Measurements from ENCODE around the gene LYPD6B.

LYPD6B gene

DNA sequence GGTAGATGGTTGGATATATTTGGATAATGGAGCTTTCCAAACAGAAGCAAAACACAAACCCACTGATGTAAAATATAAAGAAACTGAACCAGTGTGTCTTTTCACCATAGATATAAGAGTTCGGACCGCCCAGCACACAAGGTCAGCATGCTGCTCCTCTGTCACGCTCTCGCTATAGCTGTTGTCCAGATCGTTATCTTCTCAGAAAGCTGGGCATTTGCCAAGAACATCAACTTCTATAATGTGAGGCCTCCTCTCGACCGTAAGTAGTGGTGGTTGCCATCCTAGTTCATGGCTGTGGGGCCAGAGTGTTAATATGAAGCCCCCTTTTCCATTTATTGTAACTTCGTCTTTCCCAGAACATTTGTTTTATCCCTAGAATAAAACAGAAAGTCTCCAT, 166.6 kb downstream of the LYPD6B start:
- H3K4me3 ChIP-seq = no peak overlapping the region
- TF ChIP-seq, protein P1, sequence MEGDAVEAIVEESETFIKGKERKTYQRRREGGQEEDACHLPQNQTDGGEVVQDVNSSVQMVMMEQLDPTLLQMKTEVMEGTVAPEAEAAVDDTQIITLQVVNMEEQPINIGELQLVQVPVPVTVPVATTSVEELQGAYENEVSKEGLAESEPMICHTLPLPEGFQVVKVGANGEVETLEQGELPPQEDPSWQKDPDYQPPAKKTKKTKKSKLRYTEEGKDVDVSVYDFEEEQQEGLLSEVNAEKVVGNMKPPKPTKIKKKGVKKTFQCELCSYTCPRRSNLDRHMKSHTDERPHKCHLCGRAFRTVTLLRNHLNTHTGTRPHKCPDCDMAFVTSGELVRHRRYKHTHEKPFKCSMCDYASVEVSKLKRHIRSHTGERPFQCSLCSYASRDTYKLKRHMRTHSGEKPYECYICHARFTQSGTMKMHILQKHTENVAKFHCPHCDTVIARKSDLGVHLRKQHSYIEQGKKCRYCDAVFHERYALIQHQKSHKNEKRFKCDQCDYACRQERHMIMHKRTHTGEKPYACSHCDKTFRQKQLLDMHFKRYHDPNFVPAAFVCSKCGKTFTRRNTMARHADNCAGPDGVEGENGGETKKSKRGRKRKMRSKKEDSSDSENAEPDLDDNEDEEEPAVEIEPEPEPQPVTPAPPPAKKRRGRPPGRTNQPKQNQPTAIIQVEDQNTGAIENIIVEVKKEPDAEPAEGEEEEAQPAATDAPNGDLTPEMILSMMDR (IDR thresholded peaks at IDR 0.05) = no peak
- no peak overlapping the region for H3K27ac ChIP-seq
- no peak for DNase-seq (ENCODE audit: low spot score)

DNA sequence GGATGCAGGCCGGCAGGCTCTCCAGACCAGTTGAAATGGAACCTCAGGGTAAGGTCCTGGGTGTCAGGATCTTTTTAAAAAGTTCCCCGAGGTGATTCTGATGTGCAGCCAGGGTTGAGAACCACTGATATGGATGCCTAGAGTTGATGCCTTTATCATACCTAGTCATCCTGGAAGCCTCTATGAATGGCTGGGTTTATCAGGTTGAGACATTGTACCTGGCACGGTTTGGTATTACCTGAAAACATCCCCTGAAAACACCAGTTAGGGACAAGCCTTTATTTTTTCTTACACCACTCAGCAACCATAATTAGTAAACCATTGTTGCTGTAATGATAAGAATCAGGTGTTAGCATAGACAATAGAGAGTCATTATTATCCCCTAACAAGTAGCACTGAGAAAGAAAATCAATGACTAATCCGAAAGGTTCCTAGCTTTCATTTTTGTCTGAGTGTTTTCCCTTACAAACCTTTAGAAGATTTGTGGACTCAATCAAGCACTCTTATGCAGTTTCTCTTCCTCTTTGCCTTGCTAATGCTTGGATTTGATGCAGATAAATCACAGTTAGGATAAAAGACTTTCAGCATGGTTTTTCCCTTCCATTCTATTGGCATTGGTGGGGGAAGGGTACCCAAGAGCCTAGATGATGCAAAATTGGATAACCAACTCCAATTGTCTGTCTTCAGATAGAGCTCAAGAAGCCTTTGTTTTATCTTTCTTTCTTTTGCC, 175.4 kb downstream of the LYPD6B start:
- TF ChIP-seq, protein P1 (IDR thresholded peaks at IDR 0.05) = no peak
- no peak overlapping the region for H3K27ac ChIP-seq
- DNase-seq (ENCODE audit: low spot score) = no peak
- H3K4me3 ChIP-seq = no peak overlapping the region

DNA sequence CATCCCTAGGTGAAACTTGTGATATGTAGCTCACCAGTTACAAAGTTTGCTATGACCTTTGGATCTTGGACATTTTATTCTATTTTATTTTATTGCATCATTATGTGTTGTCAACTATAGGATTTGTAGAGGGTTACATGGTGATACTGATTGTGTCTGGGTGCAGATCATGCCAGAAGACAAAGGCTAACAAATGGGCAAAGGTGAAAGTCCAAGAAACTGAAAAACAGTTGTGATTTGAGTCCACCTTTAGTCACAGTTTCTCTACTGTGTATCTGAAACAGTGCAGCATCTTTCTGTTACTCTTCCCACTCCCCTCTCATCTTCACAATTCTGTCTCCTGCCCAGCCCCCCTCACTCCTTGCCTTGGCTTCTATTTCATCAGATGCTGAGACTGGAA, 180.0 kb downstream of the LYPD6B start:
- Histone ChIP-seq H3K27ac (no peak overlapping the region), H3K4me3 (no peak overlapping the region)
- TF ChIP-seq, protein P1 (IDR thresholded peaks at IDR 0.05) = no peak
- DNase-seq (ENCODE audit: low spot score) = no peak

DNA sequence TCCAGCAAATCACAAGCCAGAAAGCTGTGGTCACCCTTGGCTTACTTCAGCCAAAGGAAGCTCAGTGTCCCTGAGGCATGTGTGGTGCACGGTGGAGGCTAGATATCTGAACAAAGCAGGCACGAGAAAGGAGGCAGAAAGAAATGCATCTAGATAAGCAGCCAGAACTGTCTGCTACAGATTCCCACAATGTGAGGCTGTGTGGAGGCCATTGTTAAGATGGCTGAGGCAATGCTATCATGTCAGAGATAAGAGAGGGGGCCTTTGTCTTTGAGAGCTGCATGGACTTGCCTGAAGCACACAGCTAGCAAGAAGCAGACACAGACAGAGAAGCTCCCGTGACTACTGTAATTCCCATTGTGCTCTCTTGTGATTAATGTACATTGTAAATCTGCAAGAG, 181.4 kb downstream of the LYPD6B start:
- DNase-seq (ENCODE audit: low spot score) = no peak
- TF ChIP-seq, protein P1 (IDR thresholded peaks at IDR 0.05) = no peak
- no peak overlapping the region for H3K4me3 ChIP-seq
- no peak overlapping the region for H3K27ac ChIP-seq

DNA sequence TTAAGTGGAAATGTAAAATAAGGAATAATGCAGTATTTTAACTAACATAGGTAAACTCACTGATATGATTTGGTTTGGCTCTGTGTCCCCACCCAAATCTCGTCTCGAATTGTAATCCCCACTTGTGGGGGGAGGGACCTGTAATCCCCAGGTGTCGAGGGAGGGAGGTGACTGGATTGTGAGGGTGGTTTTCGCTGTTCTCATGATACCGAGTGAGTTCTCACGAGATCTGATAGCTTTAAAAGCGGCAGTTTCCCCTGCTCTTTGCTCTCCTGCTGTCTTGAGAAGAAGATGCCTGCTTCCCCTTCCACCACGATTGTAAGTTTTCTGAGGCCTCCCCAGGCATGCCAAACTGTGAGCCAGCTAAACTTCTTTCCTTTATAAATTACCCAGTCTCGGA, 182.5 kb downstream of the LYPD6B start:
- Histone ChIP-seq H3K4me3 (no peak overlapping the region), H3K27ac (no peak overlapping the region)
- TF ChIP-seq, protein P1 (IDR thresholded peaks at IDR 0.05) = no peak
- no peak for DNase-seq (ENCODE audit: low spot score)

DNA sequence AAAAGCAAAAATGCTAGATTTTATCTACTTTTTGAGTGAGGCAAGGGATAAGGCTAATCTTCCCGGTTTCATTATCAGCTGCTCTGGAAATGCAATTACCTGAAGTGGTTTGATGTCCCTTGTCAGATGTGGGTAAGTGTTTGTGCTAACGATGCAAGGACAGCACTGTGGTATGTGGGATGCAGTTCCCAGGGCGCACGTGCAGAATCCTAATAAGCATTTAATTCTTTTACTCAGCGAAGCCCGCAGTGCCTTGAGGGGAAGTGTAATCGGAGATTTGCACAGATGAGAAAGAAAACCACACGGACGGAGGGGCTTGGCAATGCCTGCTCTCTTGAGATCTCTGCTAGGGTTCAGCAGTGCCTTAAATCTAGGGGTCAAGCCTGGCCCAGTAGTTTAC, 183.4 kb downstream of the LYPD6B start:
- no peak overlapping the region for H3K27ac ChIP-seq
- DNase-seq (ENCODE audit: low spot score) = no peak
- H3K4me3 ChIP-seq = no peak overlapping the region
- TF ChIP-seq, protein P1 (IDR thresholded peaks at IDR 0.05) = no peak

DNA sequence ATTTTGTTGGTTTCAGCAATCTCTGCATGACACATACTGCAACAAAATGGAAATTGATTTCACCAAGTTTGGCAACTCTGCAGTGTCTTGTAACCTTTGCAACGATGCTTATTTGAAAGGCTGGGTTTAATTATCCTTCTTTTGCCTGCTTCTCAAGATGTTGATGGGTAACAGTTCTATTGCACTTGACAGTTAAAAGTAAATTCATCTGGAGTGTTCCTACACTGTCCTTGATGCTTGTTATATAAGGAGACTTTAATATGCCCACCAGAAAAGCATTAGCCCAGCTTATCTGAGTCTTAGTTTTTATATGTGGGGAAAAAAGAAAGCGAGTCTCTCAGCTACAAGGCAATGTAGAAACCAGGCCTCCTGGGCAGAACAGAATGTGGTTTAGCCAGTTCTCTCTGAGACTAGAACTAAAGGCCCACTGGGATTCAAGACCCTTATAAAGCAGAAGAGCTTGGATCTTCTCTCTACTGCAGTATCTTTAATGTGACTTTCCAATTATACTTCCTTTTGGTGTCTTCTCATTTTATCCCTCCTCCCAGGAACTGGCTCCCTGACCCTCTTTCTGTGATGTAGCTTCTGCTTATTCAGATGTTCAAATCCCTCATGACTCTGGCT, 185.1 kb downstream of the LYPD6B start:
- TF ChIP-seq, protein P1 (IDR thresholded peaks at IDR 0.05) = no peak
- no peak for DNase-seq (ENCODE audit: low spot score)
- Histone ChIP-seq H3K4me3 (no peak overlapping the region), H3K27ac (no peak overlapping the region)
